ENCODE results near the gene PAK1. TPM values are rescaled to one million over a fixed set of nuclear protein-coding genes. Genes with fewer than 3 reads are reported as not detected.
A peak's percentile ranks its signal among the peaks of the same experiment; 100 is the strongest.

The PAK1 gene
- total RNA-seq, 1 donor from 2014 or later, result 41.0 TPM

GRCh38 chr11:77449060-77449521, 24.8 kb downstream of the PAK1 start:
- DNase-seq (ENCODE audit: low read depth) (no peak), FAIRE-seq (no peak)
- Histone ChIP-seq H2AFZ (ENCODE audit: low read depth, low read length) (no peak overlapping the region), H3K9me3 (ENCODE audit: insufficient read depth, low read depth, low read length) (no peaks in the 10 kb centered on the region), H3K9ac (ENCODE audit: low read length) (no peak overlapping the region), H3K36me3 (ENCODE audit: insufficient read depth, low read length) (no peaks in the 10 kb centered on the region), H3K27me3 (ENCODE audit: insufficient read depth, low read length) (no peaks in the 10 kb centered on the region), H3K79me2 (ENCODE audit: insufficient read depth, low read length) (no peaks in the 10 kb centered on the region), H3K4me2 (ENCODE audit: low read length) (no peak overlapping the region), H3K27ac (ENCODE audit: low read depth, low read length) (no peak overlapping the region), H4K20me1 (ENCODE audit: insufficient read depth, low read length) (no peaks in the 10 kb centered on the region), H3K4me1 (ENCODE audit: insufficient read depth, low read length) (no peaks in the 10 kb centered on the region), H3K4me3 (ENCODE audit: insufficient read depth, low read depth, low read length) (no peak overlapping the region)
- Mint-ChIP-seq H3K27ac (ENCODE audit: unreplicated experiment) (no peak overlapping the region), H3K4me1 (ENCODE audit: low read depth, unreplicated experiment) (peaks cover 11% of the 10 kb centered on the region), H3K36me3 (ENCODE audit: low read depth, unreplicated experiment) (no peaks in the 10 kb centered on the region), H3K9me3 (ENCODE audit: unreplicated experiment) (no peaks in the 10 kb centered on the region), H3K4me3 (ENCODE audit: unreplicated experiment) (no peak overlapping the region), H3K27me3 (ENCODE audit: low read depth, unreplicated experiment) (no peaks in the 10 kb centered on the region)
- TF ChIP-seq CTCF (IDR thresholded peaks at IDR 0.05; ENCODE audit: insufficient read depth, low read depth, low read length) (no peak), EZH2 (IDR thresholded peaks at IDR 0.05; ENCODE audit: insufficient read depth, low read length) (no peak)

GRCh38 chr11:77448269-77448668, 25.6 kb downstream of the PAK1 start:
- H3K27ac ChIP-seq (ENCODE audit: low read depth, low read length), result no peak overlapping the region
- no peaks in the 10 kb centered on the region for H3K36me3 Mint-ChIP-seq (ENCODE audit: low read depth, unreplicated experiment)
- no peaks in the 10 kb centered on the region for H3K9me3 ChIP-seq (ENCODE audit: insufficient read depth, low read depth, low read length)
- H4K20me1 ChIP-seq (ENCODE audit: insufficient read depth, low read length), result no peaks in the 10 kb centered on the region
- no peak for FAIRE-seq
- no peaks in the 10 kb centered on the region for H3K27me3 ChIP-seq (ENCODE audit: insufficient read depth, low read length)
- H3K36me3 ChIP-seq (ENCODE audit: insufficient read depth, low read length), result no peaks in the 10 kb centered on the region
- no peaks in the 10 kb centered on the region for H3K4me1 ChIP-seq (ENCODE audit: insufficient read depth, low read length)
- H3K27me3 Mint-ChIP-seq (ENCODE audit: low read depth, unreplicated experiment), result no peaks in the 10 kb centered on the region
- no peak for DNase-seq (ENCODE audit: low read depth)
- H2AFZ ChIP-seq (ENCODE audit: low read depth, low read length), result no peak overlapping the region
- no peak overlapping the region for H3K4me3 ChIP-seq (ENCODE audit: insufficient read depth, low read depth, low read length)
- no peak overlapping the region for H3K27ac Mint-ChIP-seq (ENCODE audit: unreplicated experiment)
- no peak overlapping the region for H3K4me3 Mint-ChIP-seq (ENCODE audit: unreplicated experiment)
- TF ChIP-seq EZH2 (IDR thresholded peaks at IDR 0.05; ENCODE audit: insufficient read depth, low read length) (no peak), CTCF (IDR thresholded peaks at IDR 0.05; ENCODE audit: insufficient read depth, low read depth, low read length) (no peak)
- no peak overlapping the region for H3K4me2 ChIP-seq (ENCODE audit: low read length)
- no peaks in the 10 kb centered on the region for H3K79me2 ChIP-seq (ENCODE audit: insufficient read depth, low read length)
- H3K9me3 Mint-ChIP-seq (ENCODE audit: unreplicated experiment), result no peaks in the 10 kb centered on the region
- no peak overlapping the region for H3K9ac ChIP-seq (ENCODE audit: low read length)
- peaks cover 11% of the 10 kb centered on the region for H3K4me1 Mint-ChIP-seq (ENCODE audit: low read depth, unreplicated experiment)

GRCh38 chr11:77446911-77447629, 26.8 kb downstream of the PAK1 start:
- FAIRE-seq (no peak), DNase-seq (ENCODE audit: low read depth) (peak; percentile 8)
- Mint-ChIP-seq H3K36me3 (ENCODE audit: low read depth, unreplicated experiment) (peaks cover 2% of the 10 kb centered on the region), H3K27ac (ENCODE audit: unreplicated experiment) (no peak overlapping the region), H3K4me1 (ENCODE audit: low read depth, unreplicated experiment) (peaks cover 11% of the 10 kb centered on the region), H3K4me3 (ENCODE audit: unreplicated experiment) (no peak overlapping the region), H3K9me3 (ENCODE audit: unreplicated experiment) (no peaks in the 10 kb centered on the region), H3K27me3 (ENCODE audit: low read depth, unreplicated experiment) (no peaks in the 10 kb centered on the region)
- H3K9me3 ChIP-seq (ENCODE audit: insufficient read depth, low read depth, low read length), result no peaks in the 10 kb centered on the region
- H3K9ac ChIP-seq (ENCODE audit: low read length), result no peak overlapping the region
- no peak overlapping the region for H3K4me3 ChIP-seq (ENCODE audit: insufficient read depth, low read depth, low read length)
- H3K27ac ChIP-seq (ENCODE audit: low read depth, low read length), result no peak overlapping the region
- no peaks in the 10 kb centered on the region for H3K79me2 ChIP-seq (ENCODE audit: insufficient read depth, low read length)
- no peaks in the 10 kb centered on the region for H3K36me3 ChIP-seq (ENCODE audit: insufficient read depth, low read length)
- no peaks in the 10 kb centered on the region for H3K27me3 ChIP-seq (ENCODE audit: insufficient read depth, low read length)
- no peaks in the 10 kb centered on the region for H4K20me1 ChIP-seq (ENCODE audit: insufficient read depth, low read length)
- no peak overlapping the region for H3K4me2 ChIP-seq (ENCODE audit: low read length)
- TF ChIP-seq EZH2 (IDR thresholded peaks at IDR 0.05; ENCODE audit: insufficient read depth, low read length) (no peak), CTCF (IDR thresholded peaks at IDR 0.05; ENCODE audit: insufficient read depth, low read depth, low read length) (no peak)
- no peak overlapping the region for H2AFZ ChIP-seq (ENCODE audit: low read depth, low read length)
- no peaks in the 10 kb centered on the region for H3K4me1 ChIP-seq (ENCODE audit: insufficient read depth, low read length)
